HL-60 (cell line): ENCODE data around the gene RPAIN.

Experiments
- DNase-seq, 2 experiments: peaks; one replicate each; pipeline ENCODE4 v3.0.0-alpha.2; 2010 to 2020; ENCODE audit warnings: low read depth in 1 of 2, low spot score in 1 of 2
- H3K27ac ChIP-seq: fragments of 250-450 bp; sonication (Bioruptor Pico); replicated peaks from 2 replicates; pipeline ENCODE4 v1.5.1; 2020; ENCODE audit warnings: mild to moderate bottlenecking, moderate library complexity
- H3K27me3 ChIP-seq: fragments of 250-450 bp; sonication (Bioruptor Pico); 2 replicates; pipeline ENCODE4 v1.5.1; 2021; ENCODE audit warnings: mild to moderate bottlenecking, moderate library complexity; ENCODE audit not compliant: insufficient read depth, poor library complexity, severe bottlenecking
- H3K4me3 ChIP-seq: replicated peaks from 2 replicates; pipeline ENCODE4 v1.5.1; 2011; ENCODE audit warnings: mild to moderate bottlenecking, control low read depth, low read length; ENCODE audit not compliant: insufficient read depth
- GABPA ChIP-seq: IDR thresholded peaks from 2 replicates; pipeline ENCODE4 v1.6.1; 2012; ENCODE audit warnings: low read depth
- POLR2AphosphoS5 ChIP-seq: IDR thresholded peaks from 2 replicates; pipeline ENCODE4 v1.6.1; 2012; ENCODE audit warnings: low read depth
- SPI1 ChIP-seq: IDR thresholded peaks from 2 replicates; pipeline ENCODE4 v1.6.1; 2012; ENCODE audit warnings: low read depth, mild to moderate bottlenecking, borderline replicate concordance
- TF ChIP-seq, protein P1 (sequence below): IDR thresholded peaks from 2 replicates; pipeline ENCODE4 v1.6.1; 2012; ENCODE audit warnings: low read depth; ENCODE audit not compliant: insufficient replicate concordance
- TF ChIP-seq, protein P2 (sequence below): IDR thresholded peaks from one replicate; pipeline ENCODE4 v1.5.1; 2011; ENCODE audit warnings: low read length, control low read depth, inconsistent platforms; ENCODE audit not compliant: insufficient read depth

Gene RPAIN

DNA sequence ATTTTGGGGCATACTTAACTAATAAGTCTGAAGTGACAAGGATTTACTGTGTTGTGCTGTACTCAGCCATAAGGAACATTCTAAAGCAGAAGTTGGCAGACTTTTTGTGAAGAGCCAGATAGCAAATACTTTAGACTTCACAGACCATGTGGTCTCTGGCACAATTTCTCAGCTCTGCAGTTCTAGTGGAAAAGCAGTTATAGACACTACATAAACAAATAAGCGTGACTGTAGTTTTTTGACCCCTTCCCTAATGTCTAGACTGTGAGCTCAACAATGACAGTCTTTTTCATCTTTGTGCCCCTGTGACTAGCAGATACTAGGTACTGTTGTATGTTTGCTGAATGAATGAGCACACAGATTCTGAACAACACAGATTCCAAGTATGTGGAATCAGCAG, 4.9 kb downstream of the RPAIN start:
- DNase-seq, result no peak
- TF ChIP-seq, protein P1, sequence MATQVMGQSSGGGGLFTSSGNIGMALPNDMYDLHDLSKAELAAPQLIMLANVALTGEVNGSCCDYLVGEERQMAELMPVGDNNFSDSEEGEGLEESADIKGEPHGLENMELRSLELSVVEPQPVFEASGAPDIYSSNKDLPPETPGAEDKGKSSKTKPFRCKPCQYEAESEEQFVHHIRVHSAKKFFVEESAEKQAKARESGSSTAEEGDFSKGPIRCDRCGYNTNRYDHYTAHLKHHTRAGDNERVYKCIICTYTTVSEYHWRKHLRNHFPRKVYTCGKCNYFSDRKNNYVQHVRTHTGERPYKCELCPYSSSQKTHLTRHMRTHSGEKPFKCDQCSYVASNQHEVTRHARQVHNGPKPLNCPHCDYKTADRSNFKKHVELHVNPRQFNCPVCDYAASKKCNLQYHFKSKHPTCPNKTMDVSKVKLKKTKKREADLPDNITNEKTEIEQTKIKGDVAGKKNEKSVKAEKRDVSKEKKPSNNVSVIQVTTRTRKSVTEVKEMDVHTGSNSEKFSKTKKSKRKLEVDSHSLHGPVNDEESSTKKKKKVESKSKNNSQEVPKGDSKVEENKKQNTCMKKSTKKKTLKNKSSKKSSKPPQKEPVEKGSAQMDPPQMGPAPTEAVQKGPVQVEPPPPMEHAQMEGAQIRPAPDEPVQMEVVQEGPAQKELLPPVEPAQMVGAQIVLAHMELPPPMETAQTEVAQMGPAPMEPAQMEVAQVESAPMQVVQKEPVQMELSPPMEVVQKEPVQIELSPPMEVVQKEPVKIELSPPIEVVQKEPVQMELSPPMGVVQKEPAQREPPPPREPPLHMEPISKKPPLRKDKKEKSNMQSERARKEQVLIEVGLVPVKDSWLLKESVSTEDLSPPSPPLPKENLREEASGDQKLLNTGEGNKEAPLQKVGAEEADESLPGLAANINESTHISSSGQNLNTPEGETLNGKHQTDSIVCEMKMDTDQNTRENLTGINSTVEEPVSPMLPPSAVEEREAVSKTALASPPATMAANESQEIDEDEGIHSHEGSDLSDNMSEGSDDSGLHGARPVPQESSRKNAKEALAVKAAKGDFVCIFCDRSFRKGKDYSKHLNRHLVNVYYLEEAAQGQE, result no peak
- no peak for TF ChIP-seq POLR2AphosphoS5
- no peak for TF ChIP-seq GABPA
- TF ChIP-seq SPI1, result no peak
- TF ChIP-seq, protein P2, sequence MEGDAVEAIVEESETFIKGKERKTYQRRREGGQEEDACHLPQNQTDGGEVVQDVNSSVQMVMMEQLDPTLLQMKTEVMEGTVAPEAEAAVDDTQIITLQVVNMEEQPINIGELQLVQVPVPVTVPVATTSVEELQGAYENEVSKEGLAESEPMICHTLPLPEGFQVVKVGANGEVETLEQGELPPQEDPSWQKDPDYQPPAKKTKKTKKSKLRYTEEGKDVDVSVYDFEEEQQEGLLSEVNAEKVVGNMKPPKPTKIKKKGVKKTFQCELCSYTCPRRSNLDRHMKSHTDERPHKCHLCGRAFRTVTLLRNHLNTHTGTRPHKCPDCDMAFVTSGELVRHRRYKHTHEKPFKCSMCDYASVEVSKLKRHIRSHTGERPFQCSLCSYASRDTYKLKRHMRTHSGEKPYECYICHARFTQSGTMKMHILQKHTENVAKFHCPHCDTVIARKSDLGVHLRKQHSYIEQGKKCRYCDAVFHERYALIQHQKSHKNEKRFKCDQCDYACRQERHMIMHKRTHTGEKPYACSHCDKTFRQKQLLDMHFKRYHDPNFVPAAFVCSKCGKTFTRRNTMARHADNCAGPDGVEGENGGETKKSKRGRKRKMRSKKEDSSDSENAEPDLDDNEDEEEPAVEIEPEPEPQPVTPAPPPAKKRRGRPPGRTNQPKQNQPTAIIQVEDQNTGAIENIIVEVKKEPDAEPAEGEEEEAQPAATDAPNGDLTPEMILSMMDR, result no peak
- Histone ChIP-seq H3K4me3 (no peak overlapping the region), H3K27me3 (no peaks in the 10 kb centered on the region), H3K27ac (no peak overlapping the region)

DNA sequence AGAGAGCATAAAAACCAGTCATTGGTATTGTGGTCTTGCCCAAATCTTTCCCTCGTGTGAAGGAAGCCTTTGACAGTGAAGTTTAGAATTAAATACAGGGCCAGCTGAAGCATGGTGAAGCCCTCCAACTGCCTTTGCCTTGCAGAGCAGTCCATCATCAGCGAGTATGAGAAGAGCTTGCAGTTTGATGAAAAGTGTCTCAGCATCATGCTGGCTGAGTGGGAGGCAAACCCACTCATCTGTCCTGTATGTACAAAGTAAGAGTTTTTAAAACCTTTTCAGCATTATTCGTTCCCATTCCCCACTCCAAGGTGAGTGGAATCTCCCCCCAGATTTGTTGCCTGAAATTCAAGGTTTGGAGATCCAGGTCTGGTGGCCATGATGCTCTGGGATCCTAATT, 5.8 kb downstream of the RPAIN start:
- DNase-seq, result no peak
- no peak for TF ChIP-seq SPI1
- TF ChIP-seq POLR2AphosphoS5, result no peak
- TF ChIP-seq, protein P2, result no peak
- TF ChIP-seq, protein P1, result no peak
- no peak for TF ChIP-seq GABPA
- Histone ChIP-seq H3K27me3 (no peaks in the 10 kb centered on the region), H3K27ac (no peak overlapping the region), H3K4me3 (no peak overlapping the region)

DNA sequence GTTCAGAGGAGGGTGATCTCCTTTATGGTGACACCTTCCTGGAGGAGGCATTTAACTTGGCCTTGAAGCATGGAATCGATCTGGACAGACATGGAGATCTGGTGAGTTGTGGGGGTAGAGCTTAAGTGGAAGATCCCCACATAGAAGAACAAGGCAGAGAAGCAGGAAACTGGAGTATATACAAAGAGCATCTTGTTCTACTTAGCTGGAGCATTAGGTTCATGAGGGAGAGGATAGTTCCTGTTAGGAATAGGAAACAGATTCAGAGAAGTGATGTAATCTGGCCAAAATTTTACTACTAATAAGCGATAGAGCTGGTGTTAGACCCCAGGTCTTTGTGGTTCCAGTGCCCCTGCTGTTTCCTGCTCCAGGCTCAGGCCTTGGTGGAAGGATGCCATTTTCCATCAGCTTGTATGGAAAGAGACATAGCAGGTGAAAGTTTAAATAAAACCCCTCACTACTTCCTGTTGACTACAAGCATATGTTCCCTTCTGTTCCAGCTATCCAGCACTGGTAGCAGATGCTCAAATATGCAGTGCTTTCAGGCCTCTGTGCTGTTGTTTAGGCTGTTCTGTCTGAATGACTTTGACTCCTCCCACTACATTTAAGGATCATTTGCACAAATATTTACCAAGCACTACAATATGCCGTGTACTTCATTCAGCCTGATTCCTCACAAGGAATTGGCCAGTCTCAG, 9.4 kb downstream of the RPAIN start:
- no peak overlapping the region for H3K27ac ChIP-seq
- no peak overlapping the region for H3K4me3 ChIP-seq
- TF ChIP-seq, protein P1, result no peak
- no peak for TF ChIP-seq SPI1
- TF ChIP-seq POLR2AphosphoS5, result no peak
- TF ChIP-seq, protein P2, result no peak
- TF ChIP-seq GABPA, result no peak
- no peaks in the 10 kb centered on the region for H3K27me3 ChIP-seq
- no peak for DNase-seq
